AG04450 (cell line): ENCODE measurements around the gene ANGPTL3. TPM values are rescaled to one million over a fixed set of nuclear protein-coding genes. Genes with fewer than 3 reads are reported as not detected.
A peak's percentile ranks its signal among the peaks of the same experiment; 100 is the strongest.

Experiments
- CTCF ChIA-PET: fragments of 300-600, 350-600 bp; formaldehyde crosslinking; extraction: SDS; loops from one replicate; lab custom pipeline; 2022; ENCODE audit warnings: antibody characterized with exemption, inconsistent platforms; lab: Charles Lee
- POLR2A ChIA-PET: fragments of 350-600 bp; formaldehyde crosslinking; extraction: SDS; loops from one replicate; lab custom pipeline; 2021; ENCODE audit warnings: antibody characterized with exemption, inconsistent platforms; lab: Yijun Ruan, JAX
- DNase-seq: peaks from one replicate; pipeline ENCODE4 v3.0.0-alpha.2; 2011; ENCODE audit warnings: low read depth, low spot score
- H3K27ac ChIP-seq: one replicate; pipeline ENCODE4 v1.5.1; 2012; ENCODE audit warnings: low read depth, low read length, control low read depth
- H3K27me3 ChIP-seq: one replicate; pipeline ENCODE4 v1.6.0; 2012; ENCODE audit warnings: low read length; ENCODE audit not compliant: control insufficient read depth, insufficient read depth
- H3K4me3 ChIP-seq: 2 replicates; pipeline ENCODE4 v1.5.1; 2011; ENCODE audit warnings: mild to moderate bottlenecking, low read depth, low read length, control low read depth
- H3K9me3 ChIP-seq: 2 replicates; pipeline ENCODE4 v1.5.1; 2012; ENCODE audit warnings: low read length; ENCODE audit not compliant: control insufficient read depth, insufficient read depth
- polyA plus RNA-seq: library from polyadenylated mRNA; depleted of rRNA; stranded (reverse); fragments of >200 nt; gene quantifications from 2 replicates; pipeline ENCODE4 v1.2.3, GENCODE V29; 2011
- TF ChIP-seq, protein P1 (sequence below): IDR thresholded peaks from 2 replicates; pipeline ENCODE4 v1.5.1; 2011; ENCODE audit warnings: low read depth, low read length, control low read depth, inconsistent platforms

Gene ANGPTL3
- polyA plus RNA-seq, 1 experiment, result not detected

DNA sequence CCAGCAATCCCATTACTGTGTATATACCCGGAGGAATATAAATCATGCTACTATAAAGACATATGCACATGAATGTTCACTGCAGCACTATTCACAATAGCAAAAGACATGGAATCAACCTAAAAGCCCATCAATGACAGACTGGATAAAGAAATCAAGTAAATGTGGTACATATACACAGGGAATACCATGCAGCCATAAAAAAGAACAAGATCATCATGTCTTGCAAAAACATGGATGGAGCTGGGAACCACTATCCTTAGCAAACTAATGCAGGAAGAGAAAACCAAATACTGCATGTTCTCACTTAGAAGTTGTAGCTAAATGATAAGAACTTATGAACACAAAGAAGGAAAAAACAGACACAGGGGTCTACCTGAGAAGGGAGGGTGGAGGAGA lies 6.4 kb upstream of the ANGPTL3 start:
- Histone ChIP-seq H3K4me3 (no peak overlapping the region), H3K27ac (no peak overlapping the region), H3K9me3 (no peaks in the 10 kb centered on the region), H3K27me3 (no peaks in the 10 kb centered on the region)
- TF ChIP-seq, protein P1, sequence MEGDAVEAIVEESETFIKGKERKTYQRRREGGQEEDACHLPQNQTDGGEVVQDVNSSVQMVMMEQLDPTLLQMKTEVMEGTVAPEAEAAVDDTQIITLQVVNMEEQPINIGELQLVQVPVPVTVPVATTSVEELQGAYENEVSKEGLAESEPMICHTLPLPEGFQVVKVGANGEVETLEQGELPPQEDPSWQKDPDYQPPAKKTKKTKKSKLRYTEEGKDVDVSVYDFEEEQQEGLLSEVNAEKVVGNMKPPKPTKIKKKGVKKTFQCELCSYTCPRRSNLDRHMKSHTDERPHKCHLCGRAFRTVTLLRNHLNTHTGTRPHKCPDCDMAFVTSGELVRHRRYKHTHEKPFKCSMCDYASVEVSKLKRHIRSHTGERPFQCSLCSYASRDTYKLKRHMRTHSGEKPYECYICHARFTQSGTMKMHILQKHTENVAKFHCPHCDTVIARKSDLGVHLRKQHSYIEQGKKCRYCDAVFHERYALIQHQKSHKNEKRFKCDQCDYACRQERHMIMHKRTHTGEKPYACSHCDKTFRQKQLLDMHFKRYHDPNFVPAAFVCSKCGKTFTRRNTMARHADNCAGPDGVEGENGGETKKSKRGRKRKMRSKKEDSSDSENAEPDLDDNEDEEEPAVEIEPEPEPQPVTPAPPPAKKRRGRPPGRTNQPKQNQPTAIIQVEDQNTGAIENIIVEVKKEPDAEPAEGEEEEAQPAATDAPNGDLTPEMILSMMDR, result no peak
- CTCF ChIA-PET, result interaction anchor here (0.9 kb wide), 1 partner anchor 8 kb away, joined by 5 read pairs; no protein-coding TSS in a partner anchor
- POLR2A ChIA-PET, result no interaction called here
- no peak for DNase-seq

DNA sequence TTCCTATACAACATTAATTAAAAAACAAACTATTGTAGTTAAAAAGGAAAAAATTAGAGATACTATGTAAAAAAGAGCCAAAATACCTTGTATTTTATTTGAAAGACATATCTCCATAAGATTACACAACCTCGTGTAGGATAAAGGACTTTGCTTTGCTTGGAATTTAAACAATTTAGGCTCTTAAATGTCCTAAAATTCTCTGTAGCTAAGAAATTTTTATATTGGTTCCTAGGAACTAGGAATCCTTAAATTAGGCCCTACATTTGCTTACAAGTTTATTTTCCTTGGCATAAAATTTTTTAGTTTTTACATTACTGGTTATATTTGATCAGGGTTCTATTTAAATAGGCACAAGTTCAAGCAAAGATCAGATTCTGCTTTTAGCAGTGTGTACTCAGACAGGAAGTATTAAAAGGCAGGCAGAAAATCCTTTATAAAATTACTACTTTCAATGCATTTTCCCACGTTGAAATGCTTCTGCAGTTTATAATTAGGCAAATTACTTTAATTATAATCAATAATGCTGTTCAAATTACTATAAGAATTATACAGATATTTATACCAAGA lies 3.4 kb upstream of the ANGPTL3 start:
- H3K27ac ChIP-seq, result no peak overlapping the region
- no peak for DNase-seq
- CTCF ChIA-PET, result no interaction called here
- TF ChIP-seq, protein P1, result no peak
- POLR2A ChIA-PET, result no interaction called here
- no peaks in the 10 kb centered on the region for H3K9me3 ChIP-seq
- H3K27me3 ChIP-seq, result no peaks in the 10 kb centered on the region
- H3K4me3 ChIP-seq, result no peak overlapping the region

DNA sequence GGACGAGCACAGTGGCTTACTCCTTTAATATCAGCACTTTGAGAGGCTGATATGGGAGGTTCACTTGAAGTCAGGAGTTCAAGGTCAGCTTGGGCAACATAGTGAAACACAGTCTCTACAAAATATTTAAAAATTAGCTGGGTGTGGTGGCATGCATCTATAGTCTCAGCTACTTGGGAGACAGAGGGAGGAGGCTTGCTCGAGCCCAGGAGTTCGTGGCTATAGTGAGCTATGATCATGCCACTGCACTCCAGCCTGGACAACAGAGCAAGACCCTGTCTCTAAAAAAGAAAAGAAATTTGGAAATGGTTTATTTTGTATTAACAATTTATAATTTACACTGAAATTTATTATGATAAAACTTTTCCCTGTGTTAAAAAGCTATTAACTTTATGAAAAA lies 1.7 kb upstream of the ANGPTL3 start:
- H3K27me3 ChIP-seq, result no peaks in the 10 kb centered on the region
- ChIA-PET CTCF (interaction anchor here (1.0 kb wide), 1 partner anchor 151 kb away, joined by 4 read pairs; no protein-coding TSS in a partner anchor), POLR2A (no interaction called here)
- H3K4me3 ChIP-seq, result no peak overlapping the region
- TF ChIP-seq, protein P1, result no peak
- H3K27ac ChIP-seq, result no peak overlapping the region
- no peak for DNase-seq
- no peaks in the 10 kb centered on the region for H3K9me3 ChIP-seq

- ChIA-PET CTCF (interaction anchor here (1.0 kb wide), 1 partner anchor 8 kb away, joined by 5 read pairs; no protein-coding TSS in a partner anchor), POLR2A (no interaction called here)
- TF ChIP-seq, protein P1, result no peak
- H3K27me3 ChIP-seq, result no peaks in the 10 kb centered on the region
- no peak overlapping the region for H3K4me3 ChIP-seq
- no peak overlapping the region for H3K27ac ChIP-seq
- H3K9me3 ChIP-seq, result no peaks in the 10 kb centered on the region
- no peak for DNase-seq
Measured at GRCh38 chr1:62599044-62599443, 1.7 kb downstream of the ANGPTL3 start.

DNA sequence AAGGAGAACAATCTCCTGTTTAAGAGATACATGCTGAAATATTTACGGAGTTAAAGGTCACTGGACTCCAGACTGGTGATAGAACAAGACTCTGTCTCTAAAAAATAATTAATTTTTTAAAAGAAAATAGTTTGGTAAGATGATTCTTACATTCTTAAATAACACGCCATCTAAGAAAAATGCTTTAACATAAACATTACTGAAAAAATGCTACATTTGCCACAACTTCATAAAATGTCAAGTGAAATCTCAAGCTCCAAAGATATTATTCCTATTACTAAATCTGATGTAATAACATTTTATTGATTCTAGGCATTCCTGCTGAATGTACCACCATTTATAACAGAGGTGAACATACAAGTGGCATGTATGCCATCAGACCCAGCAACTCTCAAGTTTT lies 4.1 kb downstream of the ANGPTL3 start:
- DNase-seq, result peak; percentile 11
- Histone ChIP-seq H3K27me3 (no peaks in the 10 kb centered on the region), H3K9me3 (no peaks in the 10 kb centered on the region), H3K4me3 (no peak overlapping the region), H3K27ac (no peak overlapping the region)
- POLR2A ChIA-PET, result interaction anchor here (0.6 kb wide), 1 partner anchor 89 kb away, joined by 3 read pairs; no protein-coding TSS in a partner anchor
- TF ChIP-seq, protein P1, result no peak
- CTCF ChIA-PET, result no interaction called here
